Uterus (tissue), 4 donors: ENCODE data around the gene MAP3K14. TPM values are rescaled to one million over a fixed set of nuclear protein-coding genes. Genes with fewer than 3 reads are reported as not detected.

Experiments used
- DNase-seq, 2 donors: peaks; one replicate each; pipeline ENCODE4 v3.0.0-alpha.2; 2019 to 2020
- H3K27ac ChIP-seq, 2 donors: fragments of 200-600 bp; sonication (generic); 1 replicate in 1 of 2; 2 replicates in 1 of 2; pipeline ENCODE4 v1.5.1; 2016 to 2018
- H3K27me3 ChIP-seq, 2 donors: fragments of 200-600 bp; sonication (generic); one replicate each; pipeline ENCODE4 v1.5.1; 2018 to 2019; ENCODE audit warnings: control low read depth in 1 of 2
- H3K36me3 ChIP-seq, 2 donors: fragments of 200-600 bp; sonication (generic); one replicate each; pipeline ENCODE4 v1.5.1; 2019; ENCODE audit warnings: control low read depth in 1 of 2
- H3K4me1 ChIP-seq, 2 donors: fragments of 200-600 bp; sonication (generic); one replicate each; pipeline ENCODE4 v1.5.1; 2018 to 2019; ENCODE audit warnings: control low read depth in 1 of 2
- H3K4me3 ChIP-seq, 2 donors: fragments of 200-600 bp; sonication (generic); 1 replicate in 1 of 2; 2 replicates in 1 of 2; pipeline ENCODE4 v1.5.1; 2018 to 2019; ENCODE audit warnings: mild to moderate bottlenecking in 1 of 2
- H3K9me3 ChIP-seq, 2 donors: fragments of 200-600 bp; sonication (generic); one replicate each; pipeline ENCODE4 v1.5.1; 2019; ENCODE audit warnings: control low read depth in 1 of 2
- CTCF ChIP-seq, 4 experiments: fragments of 200-600 bp in 2 of 4; fragments of 450-650 bp in 2 of 4; sonication (generic) in 2 of 4; IDR thresholded peaks; one replicate each; pipeline ENCODE4 v1.5.1; 2016 to 2019; ENCODE audit warnings: antibody characterized with exemption in 4 of 4, mild to moderate bottlenecking in 2 of 4, moderate library complexity in 1 of 4
- POLR2A ChIP-seq, 2 donors: fragments of 450-650 bp; IDR thresholded peaks; one replicate each; pipeline ENCODE4 v1.6.1; 2016; ENCODE audit warnings: antibody characterized with exemption in 2 of 2, mild to moderate bottlenecking in 1 of 2, moderate library complexity in 1 of 2
- intact Hi-C: fragments of 100-400 bp; cut with DNase I; formaldehyde crosslinking; loops from one replicate; pipeline ENCODE4 v1.15.1; 2023; ENCODE audit warnings: low total_unique reads
- total RNA-seq, 4 donors: library from RNA; depleted of rRNA in 3 of 4; stranded (reverse); fragments of >200 nt in 3 of 4; gene quantifications; one replicate each; pipeline versions ENCODE4 v1.1.0 to v1.2.4, GENCODE V29; 2014 to 2023
- donor health status: DM: yes; HTN: yes; CAD: no.

The MAP3K14 gene
- total RNA-seq, 4 donors from 2014 or later, result 1.0 to 22.1 (median 4.9) TPM

GRCh38 chr17:45269912-45270311, 46.9 kb downstream of the MAP3K14 start:
- Histone ChIP-seq H3K36me3 (no peaks in the 10 kb centered on the region), H3K27me3 (no peaks in the 10 kb centered on the region), H3K27ac (no peak overlapping the region), H3K4me3 (no peak overlapping the region), H3K4me1 (no peaks in the 10 kb centered on the region), H3K9me3 (no peaks in the 10 kb centered on the region)
- intact Hi-C loops, result no loop called here
- TF ChIP-seq CTCF (IDR thresholded peaks at IDR 0.05) (no peak), POLR2A (IDR thresholded peaks at IDR 0.05) (no peak)
- no peak for DNase-seq

GRCh38 chr17:45267436-45268055, 49.3 kb downstream of the MAP3K14 start:
- H3K9me3 ChIP-seq, result no peaks in the 10 kb centered on the region
- DNase-seq, result no peak
- no peak overlapping the region for H3K4me3 ChIP-seq
- no peak overlapping the region for H3K27ac ChIP-seq
- no peaks in the 10 kb centered on the region for H3K27me3 ChIP-seq
- no peaks in the 10 kb centered on the region for H3K36me3 ChIP-seq
- H3K4me1 ChIP-seq, result peaks cover 0 to 2% of the 10 kb centered on the region in 2 donors
- TF ChIP-seq CTCF (IDR thresholded peaks at IDR 0.05) (no peak), POLR2A (IDR thresholded peaks at IDR 0.05) (no peak)
- intact Hi-C loops, result no loop called here

- no peak overlapping the region for H3K27ac ChIP-seq
- H3K4me3 ChIP-seq, result no peak overlapping the region
- TF ChIP-seq CTCF (IDR thresholded peaks at IDR 0.05), result no peak
- TF ChIP-seq POLR2A (IDR thresholded peaks at IDR 0.05), result no peak
Observed at GRCh38 chr17:45266372-45266926, 50.4 kb downstream of the MAP3K14 start.

GRCh38 chr17:45265821-45266220, 51.0 kb downstream of the MAP3K14 start:
- no peak for TF ChIP-seq CTCF (IDR thresholded peaks at IDR 0.05)
- no peak for TF ChIP-seq POLR2A (IDR thresholded peaks at IDR 0.05)

More at GRCh38 chr17:45266372-45266926, 50.4 kb downstream of the MAP3K14 start:
- no peaks in the 10 kb centered on the region for H3K9me3 ChIP-seq
- no peak for DNase-seq
- H3K27me3 ChIP-seq, result no peaks in the 10 kb centered on the region
- peaks cover 0 to 7% of the 10 kb centered on the region in 2 donors for H3K4me1 ChIP-seq
- H3K36me3 ChIP-seq, result no peaks in the 10 kb centered on the region
- intact Hi-C loops, result no loop called here

GRCh38 chr17:45264988-45265387, 51.8 kb downstream of the MAP3K14 start:
- no peaks in the 10 kb centered on the region for H3K36me3 ChIP-seq
- H3K9me3 ChIP-seq, result no peaks in the 10 kb centered on the region
- intact Hi-C loops, result no loop called here
- DNase-seq, result no peak
- peaks cover 0 to 7% of the 10 kb centered on the region in 2 donors for H3K4me1 ChIP-seq
- H3K4me3 ChIP-seq, result no peak overlapping the region
- H3K27ac ChIP-seq, result no peak overlapping the region
- TF ChIP-seq CTCF (IDR thresholded peaks at IDR 0.05), result no peak
- TF ChIP-seq POLR2A (IDR thresholded peaks at IDR 0.05), result no peak
- H3K27me3 ChIP-seq, result no peaks in the 10 kb centered on the region

More at GRCh38 chr17:45265821-45266220, 51.0 kb downstream of the MAP3K14 start:
- intact Hi-C loops, result no loop called here
- H3K27ac ChIP-seq, result no peak overlapping the region
- H3K4me3 ChIP-seq, result no peak overlapping the region
- DNase-seq, result no peak
- no peaks in the 10 kb centered on the region for H3K36me3 ChIP-seq
- H3K4me1 ChIP-seq, result peaks cover 0 to 7% of the 10 kb centered on the region in 2 donors
- H3K9me3 ChIP-seq, result no peaks in the 10 kb centered on the region
- no peaks in the 10 kb centered on the region for H3K27me3 ChIP-seq
